ENCODE measurements around the gene ANAPC16.

GRCh38 chr10:72219235-72219814 is 3.5 kb downstream of the ANAPC16 start:
- TF ChIP-seq CTCF (conservative IDR thresholded peaks at IDR 0.05 in 1 of 2, IDR thresholded peaks at IDR 0.05 in 1 of 2; ENCODE audit: extremely low read depth in 1 of 2, insufficient read depth in 1 of 2, low read depth in 1 of 2, low read length in 2 of 2) (no peak), EZH2 (IDR thresholded peaks at IDR 0.05; ENCODE audit: borderline replicate concordance, low read length) (no peak)

All from mammary epithelial cell (primary cell).